Stimulated activated CD4-positive, alpha-beta T cell treated with anti-CD3 and anti-CD28 coated beads, Interleukin-1b, Interleukin-23, amount 100 ng/mL, for 1 hour (primary cell): ENCODE data around the gene LAP3.
"Not testable (repeated sequence)": the region's sequence is repeated elsewhere in the genome, so short reads cannot be mapped to it uniquely, and the experiment has no call there.

ENCODE experiments used
- DNase-seq, 2 donors: peaks; one replicate each; pipeline ENCODE4 v3.0.0-alpha.2; 2020; ENCODE audit warnings: low read depth in 2 of 2

Gene LAP3

DNA sequence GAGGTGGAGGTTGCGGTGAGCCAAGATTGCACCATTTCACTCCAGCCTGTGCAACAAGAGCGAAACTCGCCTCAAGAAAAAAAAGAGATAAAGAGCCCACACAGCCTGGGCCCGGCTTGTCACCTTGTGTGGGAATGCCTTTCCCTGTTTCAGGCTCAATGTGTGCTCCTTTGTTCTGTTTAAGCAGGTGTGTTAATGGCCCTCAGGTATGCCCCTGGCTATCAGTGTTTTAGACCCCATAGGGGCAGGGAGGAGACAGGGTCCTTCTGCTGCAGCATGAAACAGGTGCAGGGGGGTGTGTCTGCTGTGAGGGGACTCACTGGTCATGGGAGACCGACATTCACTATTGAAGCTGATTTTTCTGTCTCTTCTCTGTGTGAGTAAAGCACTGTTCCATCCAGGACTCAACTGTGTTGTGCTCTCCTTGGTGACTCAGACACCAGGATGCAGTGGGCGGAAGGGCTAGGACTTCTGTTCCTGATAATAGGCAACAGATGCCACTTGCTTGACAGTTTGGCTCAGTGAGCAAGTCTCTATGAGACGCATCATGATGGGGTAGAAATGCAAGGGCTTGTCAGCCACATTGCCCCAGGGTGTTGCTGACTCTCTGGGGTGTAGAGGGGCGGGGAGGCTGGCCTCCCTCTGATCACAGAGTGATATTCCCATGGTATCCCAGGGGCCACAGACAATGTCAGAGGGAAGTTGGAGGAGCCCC lies 15.6 kb upstream of the LAP3 start:
- DNase-seq = no peak

GRCh38 chr4:17562157-17562556 lies 14.8 kb upstream of the LAP3 start:
- DNase-seq = no peak

GRCh38 chr4:17565846-17566245 lies 11.2 kb upstream of the LAP3 start:
- DNase-seq = no peak

GRCh38 chr4:17567271-17567670 lies 9.7 kb upstream of the LAP3 start:
- no peak for DNase-seq

GRCh38 chr4:17574206-17574605 lies 2.8 kb upstream of the LAP3 start:
- no peak for DNase-seq

- not testable (repeated sequence) for DNase-seq
Measured at GRCh38 chr4:17575177-17575576, 1.8 kb upstream of the LAP3 start.

GRCh38 chr4:17577665-17578481 lies 875 bp downstream of the LAP3 start:
- DNase-seq = no peak

GRCh38 chr4:17578482-17578891 lies 1.5 kb downstream of the LAP3 start:
- no peak for DNase-seq

DNA sequence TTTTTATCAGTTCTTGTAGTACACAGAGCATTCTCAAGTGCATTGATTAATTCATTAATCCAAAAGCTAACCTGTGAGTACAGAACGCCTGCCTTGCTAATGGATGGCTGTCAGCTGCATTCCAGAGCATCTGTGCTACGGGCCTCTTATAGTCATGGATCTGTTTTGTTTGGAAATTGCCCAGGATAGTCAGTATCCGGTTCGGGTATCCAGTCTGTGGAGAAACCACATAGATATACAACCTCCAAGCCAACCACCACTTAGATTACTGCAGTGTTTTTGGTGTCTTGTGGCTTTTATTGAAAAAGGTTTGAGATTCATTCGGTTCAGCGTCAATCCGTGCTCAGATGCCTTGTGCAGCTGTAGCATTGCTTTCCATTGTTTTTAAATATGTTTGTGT lies 4.0 kb downstream of the LAP3 start:
- DNase-seq = no peak

DNA sequence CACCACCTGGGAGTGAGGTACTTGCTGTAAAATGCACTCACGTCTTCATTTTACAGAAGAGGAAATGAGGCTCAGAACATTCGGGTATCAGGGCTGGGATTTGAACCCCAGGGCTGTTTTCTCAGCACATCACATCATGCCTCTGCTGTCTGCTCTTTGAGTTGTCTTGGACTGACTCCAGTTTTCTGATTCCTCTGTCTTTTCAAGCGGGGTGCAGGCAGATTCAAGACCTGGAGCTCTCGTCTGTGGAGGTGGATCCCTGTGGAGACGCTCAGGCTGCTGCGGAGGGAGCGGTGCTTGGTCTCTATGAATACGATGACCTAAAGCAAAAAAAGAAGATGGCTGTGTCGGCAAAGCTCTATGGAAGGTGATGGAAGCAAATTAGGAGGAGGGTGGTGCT lies 6.3 kb downstream of the LAP3 start:
- DNase-seq = no peak

GRCh38 chr4:17583941-17584340 lies 6.9 kb downstream of the LAP3 start:
- DNase-seq = no peak

DNA sequence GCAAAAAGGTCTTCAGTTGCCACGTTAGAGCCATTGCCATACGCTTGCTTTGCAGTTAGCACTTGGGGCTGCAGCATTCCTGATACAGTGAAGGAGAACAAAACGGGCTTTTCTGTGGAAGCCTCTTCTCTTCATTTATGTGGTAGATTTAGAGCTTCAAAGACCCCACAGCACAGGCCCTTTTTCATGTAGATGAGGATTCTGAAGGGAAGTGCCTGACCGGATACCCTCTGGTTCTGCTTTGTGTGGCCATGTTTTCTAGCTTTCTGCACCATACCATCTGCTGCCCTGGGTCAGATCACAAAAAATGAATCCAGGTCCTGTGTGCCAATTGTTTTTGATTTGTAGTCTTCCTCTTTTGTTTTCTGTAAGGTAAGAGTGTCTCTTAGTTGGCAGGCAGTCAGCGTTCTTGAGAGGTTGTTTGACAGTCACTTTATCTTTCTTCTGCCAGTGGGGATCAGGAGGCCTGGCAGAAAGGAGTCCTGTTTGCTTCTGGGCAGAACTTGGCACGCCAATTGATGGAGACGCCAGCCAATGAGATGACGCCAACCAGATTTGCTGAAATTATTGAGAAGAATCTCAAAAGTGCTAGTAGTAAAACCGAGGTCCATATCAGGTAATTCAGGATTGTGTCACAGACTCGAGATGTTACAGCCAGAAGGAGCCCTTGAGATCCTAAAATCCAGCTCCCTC lies 7.7 kb downstream of the LAP3 start:
- DNase-seq = no peak

DNA sequence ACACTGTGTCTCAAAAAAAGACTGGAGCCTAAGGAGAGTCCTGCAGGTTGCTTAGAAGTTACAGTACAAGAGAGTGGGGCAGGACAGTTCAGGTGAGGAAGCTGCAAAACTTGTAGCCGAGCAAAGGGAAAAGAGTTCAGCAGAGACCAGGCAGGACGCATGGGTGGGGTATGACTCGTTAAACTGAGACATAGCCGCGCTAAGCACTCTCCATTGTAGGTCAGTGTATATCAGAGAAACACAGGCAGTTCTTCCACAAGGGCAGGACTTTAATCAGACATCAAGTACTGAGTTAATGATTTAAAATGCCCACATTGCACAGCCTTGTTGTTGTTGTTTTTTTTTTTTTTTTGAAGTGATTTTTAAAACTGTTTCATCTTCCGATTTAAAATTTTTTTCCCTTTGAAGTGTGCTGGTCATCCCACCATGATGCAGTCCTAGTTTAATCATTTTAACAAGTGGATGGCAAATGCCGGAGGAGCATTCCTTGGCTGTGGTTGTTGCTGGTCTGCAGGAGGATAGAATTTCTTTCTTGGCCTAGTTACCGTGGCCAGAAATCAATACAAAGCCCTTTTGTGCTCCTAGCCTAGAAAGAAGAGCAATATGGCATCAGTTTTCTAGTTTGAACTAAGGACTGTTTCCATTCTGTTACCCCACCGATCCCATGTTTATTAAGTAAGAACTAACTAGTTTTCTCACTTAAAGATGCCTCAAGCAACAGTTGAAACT lies 10.3 kb downstream of the LAP3 start:
- DNase-seq = no peak

GRCh38 chr4:17589355-17589754 lies 12.4 kb downstream of the LAP3 start:
- no peak for DNase-seq

GRCh38 chr4:17595471-17596005 lies 18.5 kb downstream of the LAP3 start:
- no peak for DNase-seq

- no peak for DNase-seq
Measured at GRCh38 chr4:17597517-17597916, 20.5 kb downstream of the LAP3 start.

GRCh38 chr4:17599826-17600225 lies 22.8 kb downstream of the LAP3 start:
- no peak for DNase-seq

GRCh38 chr4:17605236-17605635 lies 28.2 kb downstream of the LAP3 start:
- DNase-seq = no peak

- DNase-seq = peak in 1 of 2 donors; percentile 3
Measured at GRCh38 chr4:17613761-17614415, 36.9 kb downstream of the LAP3 start.

- peak; percentile 88 for DNase-seq
Measured at GRCh38 chr4:17614416-17615299, 37.7 kb downstream of the LAP3 start, which contains the start of gene MED28. TSS of gene MED28 (plus strand) at chr4:17614641. CDS start at chr4:17614655, 14 bp downstream.
